Astrocyte (in vitro differentiated cells and primary cell): ENCODE data around the gene NCAPD2. TPM values are rescaled to one million over a fixed set of nuclear protein-coding genes. Genes with fewer than 3 reads are reported as not detected.

Source experiments
- DNase-seq: peaks from one replicate; pipeline ENCODE4 v3.0.0-alpha.2; 2010; ENCODE audit warnings: low read depth
- FAIRE-seq: peaks from 2 replicates; lab custom pipeline; 2011; peaks lifted over from hg19 to GRCh38; lab: Jason Lieb, UNC
- H2AFZ ChIP-seq: 2 replicates; pipeline ENCODE4 v1.6.0; 2012; ENCODE audit warnings: low read depth, low read length, inconsistent platforms
- H3K27ac ChIP-seq: 2 replicates; pipeline ENCODE4 v1.5.1; 2011; ENCODE audit warnings: low read depth, low read length, inconsistent platforms
- H3K27me3 ChIP-seq: 2 replicates; pipeline ENCODE4 v1.6.0; 2011; ENCODE audit warnings: low read length, inconsistent platforms; ENCODE audit not compliant: insufficient read depth
- H3K36me3 ChIP-seq: 2 replicates; pipeline ENCODE4 v1.5.1; 2011; ENCODE audit warnings: low read length, inconsistent platforms; ENCODE audit not compliant: insufficient read depth
- H3K4me1 ChIP-seq: 2 replicates; pipeline ENCODE4 v1.5.1; 2011; ENCODE audit warnings: low read length, inconsistent platforms; ENCODE audit not compliant: insufficient read depth
- H3K4me2 ChIP-seq: 2 replicates; pipeline ENCODE4 v1.6.0; 2012; ENCODE audit warnings: low read length, inconsistent platforms
- H3K4me3 ChIP-seq: 2 replicates; pipeline ENCODE4 v1.5.1; 2011; ENCODE audit warnings: low read depth, mild to moderate bottlenecking, low read length, inconsistent platforms; ENCODE audit not compliant: insufficient read depth
- H3K79me2 ChIP-seq: 2 replicates; pipeline ENCODE4 v1.6.0; 2012; ENCODE audit warnings: mild to moderate bottlenecking, low read length, inconsistent platforms; ENCODE audit not compliant: insufficient read depth
- H3K9ac ChIP-seq: 2 replicates; pipeline ENCODE4 v1.6.0; 2012; ENCODE audit warnings: mild to moderate bottlenecking, low read length, inconsistent platforms
- H3K9me3 ChIP-seq: 2 replicates; pipeline ENCODE4 v1.5.1; 2012; ENCODE audit warnings: low read depth, mild to moderate bottlenecking, low read length, inconsistent platforms; ENCODE audit not compliant: insufficient read depth
- H4K20me1 ChIP-seq: 2 replicates; pipeline ENCODE4 v1.6.0; 2012; ENCODE audit warnings: low read length, inconsistent platforms; ENCODE audit not compliant: insufficient read depth
- H3K27ac Mint-ChIP-seq: one replicate; pipeline ENCODE4 v1.8.0; 2021; ENCODE audit warnings: mild to moderate bottlenecking, mixed read lengths; ENCODE audit not compliant: unreplicated experiment
- H3K27me3 Mint-ChIP-seq: one replicate; pipeline ENCODE4 v1.8.0; 2021; ENCODE audit warnings: low read depth, mixed read lengths; ENCODE audit not compliant: unreplicated experiment
- H3K36me3 Mint-ChIP-seq: one replicate; pipeline ENCODE4 v1.8.0; 2021; ENCODE audit warnings: low read depth, mixed read lengths; ENCODE audit not compliant: unreplicated experiment
- H3K4me1 Mint-ChIP-seq: one replicate; pipeline ENCODE4 v1.8.0; 2021; ENCODE audit warnings: low read depth, mixed read lengths; ENCODE audit not compliant: unreplicated experiment
- H3K4me3 Mint-ChIP-seq: one replicate; pipeline ENCODE4 v1.8.0; 2021; ENCODE audit warnings: mild to moderate bottlenecking, moderate library complexity, mixed read lengths; ENCODE audit not compliant: unreplicated experiment
- H3K9me3 Mint-ChIP-seq: one replicate; pipeline ENCODE4 v1.8.0; 2021; ENCODE audit warnings: mild to moderate bottlenecking, mixed read lengths; ENCODE audit not compliant: unreplicated experiment
- CTCF ChIP-seq: IDR thresholded peaks from 2 replicates; pipeline ENCODE4 v1.5.1; 2011; ENCODE audit warnings: low read depth, mild to moderate bottlenecking, inconsistent platforms, low read length, moderate library complexity; ENCODE audit not compliant: insufficient read depth
- EZH2 ChIP-seq: IDR thresholded peaks from 2 replicates; pipeline ENCODE4 v1.6.1; 2012; ENCODE audit warnings: mild to moderate bottlenecking, low read length, inconsistent platforms; ENCODE audit not compliant: insufficient read depth
- total RNA-seq: library from RNA; stranded (reverse); gene quantifications from 2 replicates; pipeline ENCODE4 v1.2.1, GENCODE V29; 2021

The NCAPD2 gene
- total RNA-seq, 1 donor from 2014 or later = 18.6 TPM

GRCh38 chr12:6574576-6575295, 80.8 kb downstream of the NCAPD2 start:
- H3K27ac Mint-ChIP-seq = peak overlapping the region; percentile 53
- H3K4me3 Mint-ChIP-seq = no peak overlapping the region
- FAIRE-seq = no peak
- H3K9me3 ChIP-seq = no peaks in the 10 kb centered on the region
- no peak overlapping the region for H3K9ac ChIP-seq
- H3K27me3 Mint-ChIP-seq = no peaks in the 10 kb centered on the region
- H3K4me1 ChIP-seq = no peaks in the 10 kb centered on the region
- no peak overlapping the region for H3K4me3 ChIP-seq
- H4K20me1 ChIP-seq = peaks cover 30% of the 10 kb centered on the region
- H3K4me1 Mint-ChIP-seq = peaks cover 3% of the 10 kb centered on the region
- DNase-seq = no peak
- no peak overlapping the region for H3K4me2 ChIP-seq
- TF ChIP-seq CTCF (no peak), EZH2 (no peak)
- H3K36me3 ChIP-seq = peaks cover 69% of the 10 kb centered on the region
- H3K27me3 ChIP-seq = no peaks in the 10 kb centered on the region
- no peak overlapping the region for H2AFZ ChIP-seq
- no peak overlapping the region for H3K27ac ChIP-seq
- H3K9me3 Mint-ChIP-seq = no peaks in the 10 kb centered on the region
- peaks cover 29% of the 10 kb centered on the region for H3K36me3 Mint-ChIP-seq
- H3K79me2 ChIP-seq = peaks cover 3% of the 10 kb centered on the region

- Mint-ChIP-seq H3K4me1 (no peaks in the 10 kb centered on the region), H3K4me3 (no peak overlapping the region), H3K27ac (no peak overlapping the region), H3K36me3 (peaks cover 29% of the 10 kb centered on the region), H3K9me3 (no peaks in the 10 kb centered on the region), H3K27me3 (no peaks in the 10 kb centered on the region)
- no peak for FAIRE-seq
- H3K27ac ChIP-seq = no peak overlapping the region
- H3K4me2 ChIP-seq = no peak overlapping the region
- H3K4me1 ChIP-seq = no peaks in the 10 kb centered on the region
- TF ChIP-seq EZH2 = no peak
- no peak for TF ChIP-seq CTCF
- peaks cover 67% of the 10 kb centered on the region for H3K36me3 ChIP-seq
- no peak for DNase-seq
- H3K9ac ChIP-seq = no peak overlapping the region
- H2AFZ ChIP-seq = no peak overlapping the region
- H3K27me3 ChIP-seq = no peaks in the 10 kb centered on the region
- H3K4me3 ChIP-seq = no peak overlapping the region
- H3K9me3 ChIP-seq = no peaks in the 10 kb centered on the region
- peaks cover 30% of the 10 kb centered on the region for H4K20me1 ChIP-seq
- peaks cover 3% of the 10 kb centered on the region for H3K79me2 ChIP-seq
Measured at GRCh38 chr12:6575648-6576047, 81.7 kb downstream of the NCAPD2 start.

Other genes starting within 250 kb of the NCAPD2 start
- 0.72 and 2.5 TPM in 2 replicates for gene PLEKHG6, start 183.4 kb upstream of the NCAPD2 start, total RNA-seq
- gene TNFRSF1A, start 152.0 kb upstream of the NCAPD2 start, total RNA-seq = 118 and 128 TPM in 2 replicates
- 0.94 and 1.3 TPM in 2 replicates for gene SCNN1A, start 118.5 kb upstream of the NCAPD2 start, total RNA-seq
- gene LTBR, start 109.9 kb upstream of the NCAPD2 start, total RNA-seq = 2.8 and 2.9 TPM in 2 replicates
- not detected in 2 replicates for gene CD27, start 49.1 kb upstream of the NCAPD2 start, total RNA-seq
- gene TAPBPL, start 42.1 kb upstream of the NCAPD2 start, total RNA-seq = 0.87 and 1.6 TPM in 2 replicates
- gene VAMP1, start 23.4 kb upstream of the NCAPD2 start, total RNA-seq = 21.0 and 23.1 TPM in 2 replicates
- gene MRPL51, start 840 bp upstream of the NCAPD2 start, total RNA-seq = 192 and 202 TPM in 2 replicates
- gene GAPDH, start 40.4 kb downstream of the NCAPD2 start, total RNA-seq = 5,151 and 5,167 TPM in 2 replicates
- gene IFFO1, start 61.9 kb downstream of the NCAPD2 start, total RNA-seq = 18.8 and 20.8 TPM in 2 replicates
- gene NOP2, start 74.2 kb downstream of the NCAPD2 start, total RNA-seq = 53.1 and 66.8 TPM in 2 replicates
- 319 and 329 TPM in 2 replicates for gene CHD4, start 113.3 kb downstream of the NCAPD2 start, total RNA-seq
- 0.73 and 0.89 TPM in 2 replicates for gene LPAR5, start 141.9 kb downstream of the NCAPD2 start, total RNA-seq
- gene ACRBP, start 153.3 kb downstream of the NCAPD2 start, total RNA-seq = 0.54 and 0.60 TPM in 2 replicates
- 30.9 and 34.8 TPM in 2 replicates for gene ING4, start 169.0 kb downstream of the NCAPD2 start, total RNA-seq
- gene ZNF384, start 195.3 kb downstream of the NCAPD2 start, total RNA-seq = 48.9 and 50.6 TPM in 2 replicates
- 3.1 and 3.6 TPM in 2 replicates for gene PIANP, start 206.7 kb downstream of the NCAPD2 start, total RNA-seq
- gene COPS7A, start 229.9 kb downstream of the NCAPD2 start, total RNA-seq = 47.3 and 51.5 TPM in 2 replicates